K562 (cell line): ENCODE data around the gene RASAL1. TPM values are rescaled to one million over a fixed set of nuclear protein-coding genes. Genes with fewer than 3 reads are reported as not detected.

Experiments used
- ATAC-seq: fragments of 200-7000 bp; cut with Tn5 transposase; 3 replicates; pipeline ENCODE4 v1.9.1; 2020; ENCODE audit warnings: moderate library complexity
- BruUV-seq: library from RNA; stranded (reverse); fragments of 400-500 nt; replicated peaks from 2 replicates; lab custom pipeline; 2021; lab: Mats Ljungman, UMichigan
- CTCF ChIA-PET: fragments of 300-600 bp; formaldehyde crosslinking; extraction: SDS; loops from one replicate; lab custom pipeline; 2021; ENCODE audit warnings: low intra/inter-chr PET ratio; lab: Yijun Ruan, JAX
- POLR2A ChIA-PET: fragments of 300-600, 350-650 bp; sonication (Branson Sonifier 250); formaldehyde crosslinking; extraction: SDS; loops from one replicate; lab custom pipeline; 2021; ENCODE audit warnings: antibody characterized with exemption, inconsistent platforms; lab: Yijun Ruan, JAX
- DNase-seq, 4 experiments: peaks; one replicate each; pipeline versions ENCODE4 v3.0.0 to v3.0.0-alpha.2; 2011 to 2018; ENCODE audit warnings: low spot score in 3 of 4, mixed read lengths in 3 of 4; ENCODE audit errors: extremely low read depth in 1 of 4
- FAIRE-seq: peaks from 2 replicates; lab custom pipeline; 2011; peaks lifted over from hg19 to GRCh38; lab: Jason Lieb, UNC
- H2AFZ ChIP-seq: 2 replicates; pipeline ENCODE4 v1.6.0; 2011; ENCODE audit warnings: low read depth, low read length, control low read depth, inconsistent platforms
- H3K27ac ChIP-seq: fragments of 200-600 bp; 3 replicates; pipeline ENCODE4 v1.8.0; 2011; ENCODE audit warnings: low read depth, mild to moderate bottlenecking, control low read depth, inconsistent platforms, low read length, moderate library complexity, mixed read lengths; ENCODE audit errors: extremely low read depth
- H3K27me3 ChIP-seq, 2 experiments: fragments of 300-600 bp in 1 of 2; 2 replicates in 1 of 2; 3 replicates in 1 of 2; pipeline versions ENCODE4 v1.6.0 to v1.8.0; 2011; ENCODE audit warnings: inconsistent platforms in 2 of 2, low read length in 2 of 2, mild to moderate bottlenecking in 1 of 2, mixed read lengths in 1 of 2, moderate library complexity in 1 of 2; ENCODE audit not compliant: control insufficient read depth in 2 of 2, insufficient read depth in 2 of 2
- H3K36me3 ChIP-seq: fragments of 300-600 bp; 3 replicates; pipeline ENCODE4 v1.8.0; 2011; ENCODE audit warnings: mild to moderate bottlenecking, low read length, inconsistent platforms; ENCODE audit not compliant: control insufficient read depth, insufficient read depth
- H3K4me1 ChIP-seq, 2 experiments: fragments of 200-600 bp in 1 of 2; replicated peaks in 1 of 2; 2 replicates in 1 of 2; 3 replicates in 1 of 2; pipeline versions ENCODE4 v1.5.1 to v1.8.0; 2011; ENCODE audit warnings: inconsistent platforms in 2 of 2, low read length in 2 of 2, mild to moderate bottlenecking in 1 of 2, mixed read lengths in 1 of 2, moderate library complexity in 1 of 2; ENCODE audit not compliant: control insufficient read depth in 2 of 2, insufficient read depth in 2 of 2
- H3K4me2 ChIP-seq: 2 replicates; pipeline ENCODE4 v1.6.1; 2011; ENCODE audit warnings: low read length, control low read depth, inconsistent platforms, mixed read lengths; ENCODE audit not compliant: insufficient read depth
- H3K4me3 ChIP-seq: fragments of 200-600 bp; sonication (generic), shearing (Covaris generic); 2 replicates; pipeline ENCODE4 v1.5.1; 2016; ENCODE audit warnings: control low read depth, inconsistent platforms
- H3K79me2 ChIP-seq: fragments of 200-600 bp; 3 replicates; pipeline ENCODE4 v1.8.0; 2011; ENCODE audit warnings: low read length, inconsistent platforms; ENCODE audit not compliant: control insufficient read depth, insufficient read depth
- H3K9ac ChIP-seq, 2 experiments: 2 replicates each; pipeline versions ENCODE4 v1.6.0 to v1.6.1; 2011; ENCODE audit warnings: low read depth in 2 of 2, low read length in 2 of 2, control low read depth in 1 of 2, inconsistent platforms in 1 of 2, mild to moderate bottlenecking in 1 of 2, mixed read lengths in 1 of 2; ENCODE audit not compliant: insufficient read depth in 1 of 2
- H3K9me1 ChIP-seq: one replicate; pipeline ENCODE4 v1.6.0; 2011; ENCODE audit warnings: inconsistent platforms, mild to moderate bottlenecking, low read length, moderate library complexity; ENCODE audit not compliant: control insufficient read depth, insufficient read depth
- H3K9me3 ChIP-seq: replicated peaks from 2 replicates; pipeline ENCODE4 v1.5.1; 2011; ENCODE audit warnings: low read depth, low read length, inconsistent platforms; ENCODE audit not compliant: control insufficient read depth, insufficient read depth
- H4K20me1 ChIP-seq: replicated peaks from 2 replicates; pipeline ENCODE4 v1.6.1; 2011; ENCODE audit warnings: low read length, inconsistent platforms, mixed read lengths; ENCODE audit not compliant: control insufficient read depth, insufficient read depth
- ARID1B ChIP-seq: fragments of 450-650 bp; IDR thresholded peaks from 2 replicates; pipeline ENCODE4 v1.6.1; 2016; ENCODE audit warnings: antibody characterized with exemption, mild to moderate bottlenecking, inconsistent platforms
- ELK1 ChIP-seq: sonication (generic); formaldehyde crosslinking; IDR thresholded peaks from 2 replicates; pipeline ENCODE4 v1.8.1; 2022; ENCODE audit warnings: missing genetic modification reagents
- ETV5 ChIP-seq: sonication (generic); formaldehyde crosslinking; IDR thresholded peaks from 2 replicates; pipeline ENCODE4 v1.4.0; 2020; ENCODE audit warnings: low read depth, mild to moderate bottlenecking, missing genetic modification reagents
- GTF3C2 ChIP-seq: IDR thresholded peaks from 3 replicates; pipeline ENCODE4 v1.6.1; 2011; ENCODE audit warnings: borderline replicate concordance, mild to moderate bottlenecking, moderate library complexity; ENCODE audit not compliant: insufficient read length; ENCODE audit errors: extremely low read depth
- IRF2 ChIP-seq: sonication (generic); formaldehyde crosslinking; IDR thresholded peaks from 2 replicates; pipeline ENCODE4 v1.8.1; 2022; ENCODE audit warnings: mild to moderate bottlenecking, missing genetic modification reagents
- PKNOX1 ChIP-seq: fragments of 450-650 bp; IDR thresholded peaks from 2 replicates; pipeline ENCODE4 v1.6.1; 2016
- RBFOX2 ChIP-seq: fragments of 200-400 bp; formaldehyde crosslinking; IDR thresholded peaks from 2 replicates; pipeline ENCODE4 v1.6.1; 2017; ENCODE audit warnings: low read depth, mild to moderate bottlenecking, low read length, moderate library complexity
- TEAD4 ChIP-seq, 2 experiments: sonication (generic) in 1 of 2; formaldehyde crosslinking in 1 of 2; IDR thresholded peaks; 2 replicates each; pipeline versions ENCODE4 v1.6.1 to v1.8.0; 2012 to 2022; ENCODE audit warnings: borderline replicate concordance in 1 of 2, inconsistent platforms in 1 of 2, low read length in 1 of 2, mild to moderate bottlenecking in 1 of 2, missing genetic modification reagents in 1 of 2
- ZNF76 ChIP-seq: fragments of 250-450 bp; sonication (Bioruptor Pico); IDR thresholded peaks from 2 replicates; pipeline ENCODE4 v1.4.0; 2020; ENCODE audit warnings: mild to moderate bottlenecking, moderate library complexity, borderline replicate concordance
- WGBS: fragments of 100-300 bp; shearing (Covaris generic); methylation state at CpG from one replicate; pipeline ENCODE4 v1.1.6; 2016; ENCODE audit warnings: low coverage, mixed read lengths; ENCODE audit not compliant: insufficient coverage; ENCODE audit errors: missing lambda C conversion rate; 5-methylcytosine and 5-hydroxymethylcytosine counted together
- in situ Hi-C: fragments of 300-500 bp; cut with MboI; formaldehyde crosslinking; loops from 4 replicates; pipeline ENCODE4 v1.15.0; 2018; ENCODE audit warnings: inconsistent platforms, mixed read lengths
- intact Hi-C: fragments of 100-400 bp; cut with micrococcal nuclease; formaldehyde crosslinking; loops from 2 replicates; pipeline ENCODE4 v1.14.2; 2022
- polyA plus RNA-seq, 8 experiments: library from polyadenylated mRNA; depleted of rRNA in 4 of 8; stranded (reverse) in 5 of 8; unstranded in 3 of 8; fragments of >200 nt; fragmentation: Nextera tagmentation in 2 of 8; fragmentation: Illumina TruSeq in 1 of 8; extraction: Ambion mirVana in 2 of 8; extraction: Trizol in 1 of 8; gene quantifications; 2 replicates each; pipeline versions ENCODE4 v1.2.1 to v1.2.3, GENCODE V29; 2011 to 2014; ENCODE audit warnings: inconsistent platforms in 1 of 8, missing spikeins in 1 of 8
- total RNA-seq, 7 experiments: library from RNA; depleted of rRNA in 6 of 7; stranded (reverse); fragments of >200 nt in 6 of 7; fragmentation: Illumina TruSeq in 2 of 7; extraction: Trizol in 2 of 7; gene quantifications; 2 replicates each; pipeline versions ENCODE4 v1.2.1 to v1.2.3, GENCODE V29; 2011 to 2021; ENCODE audit warnings: low replicate concordance in 1 of 7

RASAL1 gene
- total and polyA plus RNA-seq, 9 of the 15 experiments (the other 6 are each of a cell fraction or from before 2014, with no cell fraction given) = 0.06 to 0.16 (median 0.14) TPM; not detected in 6

GRCh38 chr12:113083863-113084435, 51.6 kb downstream of the RASAL1 start:
- Histone ChIP-seq H3K36me3 (no peaks in the 10 kb centered on the region), H3K9me3 (no peaks in the 10 kb centered on the region), H2AFZ (no peak overlapping the region), H3K4me2 (no peak overlapping the region), H3K27ac (no peak overlapping the region), H3K4me3 (no peak overlapping the region), H4K20me1 (no peaks in the 10 kb centered on the region; the same call in 1 of the 2 replicates)
- 3% methylated on average over 11 of the region's 11 CpGs for WGBS
- TF ChIP-seq ETV5 (no peak), RBFOX2 (no peak), PKNOX1 (no peak), ARID1B (no peak), GTF3C2 (no peak), ZNF76 (no peak), IRF2 (no peak), TEAD4 (IDR thresholded peaks at IDR 0.05; ENCODE audit: low read length) (no peak), TEAD4 (CRISPR knock-in tag; IDR thresholded peaks at IDR 0.05; ENCODE audit: borderline replicate concordance) (no peak), ELK1 (CRISPR knock-in tag) (no peak)
- TF ChIP-seq, all 486 proteins: peak for 0
- Histone ChIP-seq H3K9ac (no peak overlapping the region), H3K4me1 (peaks cover 0 to 6% of the 10 kb centered on the region in 2 experiments; a peak in 1 of 5 replicates), H3K27me3 (peaks cover 3 to 23% of the 10 kb centered on the region in 2 experiments; a peak in 3 of 5 replicates), H3K9me1 (no peaks in the 10 kb centered on the region), H3K79me2 (no peaks in the 10 kb centered on the region)
- CTCF ChIA-PET = no interaction called here
- FAIRE-seq (no peak), ATAC-seq (no peak), DNase-seq (no peak)
- POLR2A ChIA-PET = interaction anchor here (0.6 to 1.5 kb wide), 3 partner anchors 13 to 528 kb away, joined by 3 to 4 read pairs (median 4); no protein-coding TSS in a partner anchor
- no TSS peak for BruUV-seq
- in situ Hi-C loops = no loop called here
- intact Hi-C loops = no loop called here
